Activated CD4-positive, alpha-beta memory T cell treated with anti-CD3 and anti-CD28 coated beads, Interleukin-2, amount 10 ng/mL, durations not matched to agents 7 days and 5 days (primary cell): ENCODE data around the gene FOXJ3. TPM values are rescaled to one million over a fixed set of nuclear protein-coding genes. Genes with fewer than 3 reads are reported as not detected.

Experiments
- CTCF ChIA-PET: fragments of 350-600 bp; sonication (Branson Sonifier 250); formaldehyde crosslinking; loops from one replicate; lab custom pipeline; 2021; ENCODE audit warnings: antibody characterized with exemption, inconsistent platforms; lab: Charles Lee
- POLR2A ChIA-PET: fragments of 350-600 bp; sonication (Branson Sonifier 250); formaldehyde crosslinking; loops from one replicate; lab custom pipeline; 2021; ENCODE audit warnings: antibody characterized with exemption; lab: Charles Lee
- DNase-seq: peaks from one replicate; pipeline ENCODE4 v3.0.0-alpha.2; 2020
- H3K27ac Mint-ChIP-seq: one replicate; pipeline ENCODE4 v1.8.0; 2021; ENCODE audit warnings: mild to moderate bottlenecking, mixed read lengths
- H3K27me3 Mint-ChIP-seq: one replicate; pipeline ENCODE4 v1.8.0; 2021; ENCODE audit warnings: mixed read lengths
- H3K36me3 Mint-ChIP-seq: one replicate; pipeline ENCODE4 v1.8.0; 2021; ENCODE audit warnings: low read depth, mixed read lengths
- H3K4me1 Mint-ChIP-seq: one replicate; pipeline ENCODE4 v1.8.0; 2021; ENCODE audit warnings: mixed read lengths
- H3K4me3 Mint-ChIP-seq: one replicate; pipeline ENCODE4 v1.8.0; 2021; ENCODE audit warnings: mild to moderate bottlenecking, mixed read lengths
- H3K9me3 Mint-ChIP-seq: one replicate; pipeline ENCODE4 v1.8.0; 2021; ENCODE audit warnings: mixed read lengths
- total RNA-seq, 2 experiments: library from RNA; stranded (reverse); gene quantifications; one replicate each; pipeline ENCODE4 v1.2.3, GENCODE V29; 2021

FOXJ3 gene
- total RNA-seq, 2 experiments from 2014 or later: 44.9 to 47.1 TPM

DNA sequence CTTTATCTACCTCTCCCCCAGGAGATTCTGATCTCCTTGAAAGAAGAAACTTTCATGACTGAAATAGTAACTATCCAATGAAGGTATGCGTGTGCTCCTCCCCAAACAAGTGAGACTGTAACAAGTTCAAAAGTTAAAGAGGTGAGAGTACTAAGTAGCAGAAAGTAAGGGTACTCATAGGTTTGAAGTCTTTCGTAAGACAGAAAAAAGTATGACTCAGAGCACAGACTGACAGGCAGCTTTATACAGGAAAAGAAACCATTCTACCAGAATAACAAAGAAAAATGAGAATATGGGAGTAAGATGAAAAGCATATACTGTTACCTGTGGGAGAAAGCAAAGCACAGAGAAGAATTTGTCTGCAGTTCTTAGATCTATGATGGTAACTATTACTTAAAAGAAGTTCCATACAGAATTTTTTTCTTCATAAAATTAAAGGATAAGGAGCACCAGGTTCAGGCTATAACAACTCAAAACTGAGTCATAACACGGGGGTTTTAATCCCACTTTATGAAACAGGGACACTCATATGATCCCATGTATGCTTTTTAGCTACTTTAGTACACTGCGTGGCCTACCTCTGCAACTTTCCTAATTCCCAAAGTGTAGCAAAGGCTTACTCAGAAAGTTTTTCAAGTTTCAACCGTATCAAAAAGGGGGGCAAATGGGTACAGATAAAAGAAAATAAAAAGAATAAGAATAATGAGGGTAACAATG is 52.0 kb downstream of the FOXJ3 start:
- no peak for DNase-seq
- ChIA-PET POLR2A (no interaction called here), CTCF (no interaction called here)
- no peaks in the 10 kb centered on the region for H3K9me3 Mint-ChIP-seq
- no peak overlapping the region for H3K4me3 Mint-ChIP-seq
- H3K27me3 Mint-ChIP-seq: no peaks in the 10 kb centered on the region
- peaks cover 1% of the 10 kb centered on the region for H3K36me3 Mint-ChIP-seq
- H3K27ac Mint-ChIP-seq: no peak overlapping the region
- H3K4me1 Mint-ChIP-seq: peaks cover 23% of the 10 kb centered on the region

DNA sequence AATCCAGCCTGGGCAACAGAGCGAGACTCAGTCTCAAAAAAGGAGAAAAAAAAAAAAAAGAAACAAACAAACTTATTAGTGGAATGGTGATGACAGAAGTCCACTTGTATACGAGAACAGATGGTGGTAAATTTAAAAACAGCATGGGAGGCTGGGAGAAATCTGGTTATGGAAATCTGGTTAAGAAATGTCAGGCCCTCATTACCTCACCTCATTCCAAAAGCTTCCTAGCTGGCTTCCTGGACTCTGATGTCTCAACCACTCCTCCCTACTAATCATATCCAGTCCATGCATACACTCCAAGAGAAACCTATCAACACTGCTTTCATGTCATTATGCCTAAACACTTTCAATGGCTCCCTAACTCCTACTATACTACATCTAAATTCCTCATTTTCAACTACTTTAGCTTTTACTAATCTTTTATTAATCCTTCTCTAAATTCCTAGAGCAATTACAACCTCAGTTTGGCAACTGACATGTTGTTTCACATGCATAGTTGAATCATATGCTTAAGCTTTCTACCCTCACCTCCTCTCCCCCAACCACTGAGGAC is 52.9 kb downstream of the FOXJ3 start:
- no peaks in the 10 kb centered on the region for H3K9me3 Mint-ChIP-seq
- DNase-seq: no peak
- peaks cover 2% of the 10 kb centered on the region for H3K36me3 Mint-ChIP-seq
- H3K27ac Mint-ChIP-seq: no peak overlapping the region
- ChIA-PET POLR2A (no interaction called here), CTCF (no interaction called here)
- peaks cover 23% of the 10 kb centered on the region for H3K4me1 Mint-ChIP-seq
- H3K4me3 Mint-ChIP-seq: no peak overlapping the region
- H3K27me3 Mint-ChIP-seq: no peaks in the 10 kb centered on the region

DNA sequence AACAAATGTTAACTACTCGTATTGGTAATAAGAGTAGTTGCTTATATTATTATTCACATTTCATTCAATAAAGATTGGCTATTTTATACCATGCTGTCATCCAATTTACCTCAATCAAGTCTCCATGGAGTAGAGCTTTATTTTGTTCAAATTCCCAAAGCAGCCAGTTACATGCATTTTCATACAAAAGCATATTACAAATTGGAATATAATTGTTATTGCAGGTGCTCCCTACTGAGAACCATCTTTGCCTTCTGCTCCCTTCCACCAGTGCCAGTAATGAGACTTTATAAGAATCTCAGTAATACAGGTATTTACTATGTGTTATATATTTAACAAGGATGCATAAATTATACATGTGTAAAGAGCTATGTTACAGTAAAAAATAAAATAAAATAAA is 54.2 kb downstream of the FOXJ3 start:
- Mint-ChIP-seq H3K4me3 (no peak overlapping the region), H3K27ac (no peak overlapping the region), H3K9me3 (no peaks in the 10 kb centered on the region), H3K36me3 (peaks cover 7% of the 10 kb centered on the region), H3K4me1 (peaks cover 23% of the 10 kb centered on the region), H3K27me3 (no peaks in the 10 kb centered on the region)
- DNase-seq: no peak
- CTCF ChIA-PET: no interaction called here
- POLR2A ChIA-PET: no interaction called here

DNA sequence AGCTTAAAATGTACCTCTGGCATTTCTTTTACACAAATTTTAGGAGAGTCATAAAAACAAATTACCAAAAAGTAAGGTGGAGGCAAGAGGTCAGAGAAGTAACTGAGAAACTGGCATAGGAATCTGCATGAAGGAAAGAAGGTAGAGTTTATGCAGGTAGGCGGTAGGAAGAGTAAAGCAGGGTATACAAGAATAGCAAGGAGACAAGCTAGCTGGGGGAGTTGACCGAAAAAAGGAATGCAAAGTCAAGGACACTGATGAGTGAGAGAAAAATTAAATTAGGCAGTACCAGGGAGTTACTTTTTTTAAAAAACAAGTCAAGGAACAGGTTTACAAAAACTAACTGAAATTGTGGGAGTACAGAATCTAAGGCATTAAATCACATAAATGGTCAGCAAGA is 56.0 kb downstream of the FOXJ3 start:
- DNase-seq: no peak
- H3K9me3 Mint-ChIP-seq: no peaks in the 10 kb centered on the region
- no peaks in the 10 kb centered on the region for H3K27me3 Mint-ChIP-seq
- peaks cover 23% of the 10 kb centered on the region for H3K4me1 Mint-ChIP-seq
- no peak overlapping the region for H3K27ac Mint-ChIP-seq
- no peak overlapping the region for H3K4me3 Mint-ChIP-seq
- ChIA-PET CTCF (no interaction called here), POLR2A (no interaction called here)
- H3K36me3 Mint-ChIP-seq: peaks cover 14% of the 10 kb centered on the region

DNA sequence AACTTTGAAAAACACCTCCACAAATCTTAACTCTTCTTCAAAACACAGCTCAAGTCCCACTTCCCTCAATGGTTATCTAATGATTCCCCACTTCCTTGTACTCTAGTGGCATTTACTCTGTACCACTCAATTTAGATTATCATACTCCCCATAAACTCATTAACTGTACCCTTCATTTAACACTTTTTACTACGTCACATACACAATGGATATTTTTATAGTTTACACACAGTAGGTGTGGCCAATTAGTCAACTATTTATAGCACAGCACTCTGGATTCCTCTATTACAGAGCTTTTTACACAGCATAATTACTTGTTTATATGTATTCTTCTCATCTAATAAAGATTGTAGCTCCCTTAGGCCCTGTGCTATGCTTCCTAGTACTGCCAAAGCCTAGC is 62.1 kb downstream of the FOXJ3 start:
- Mint-ChIP-seq H3K4me3 (no peak overlapping the region), H3K36me3 (peaks cover 20% of the 10 kb centered on the region), H3K4me1 (peaks cover 5% of the 10 kb centered on the region), H3K9me3 (no peaks in the 10 kb centered on the region), H3K27ac (no peak overlapping the region), H3K27me3 (no peaks in the 10 kb centered on the region)
- ChIA-PET CTCF (no interaction called here), POLR2A (no interaction called here)
- no peak for DNase-seq

DNA sequence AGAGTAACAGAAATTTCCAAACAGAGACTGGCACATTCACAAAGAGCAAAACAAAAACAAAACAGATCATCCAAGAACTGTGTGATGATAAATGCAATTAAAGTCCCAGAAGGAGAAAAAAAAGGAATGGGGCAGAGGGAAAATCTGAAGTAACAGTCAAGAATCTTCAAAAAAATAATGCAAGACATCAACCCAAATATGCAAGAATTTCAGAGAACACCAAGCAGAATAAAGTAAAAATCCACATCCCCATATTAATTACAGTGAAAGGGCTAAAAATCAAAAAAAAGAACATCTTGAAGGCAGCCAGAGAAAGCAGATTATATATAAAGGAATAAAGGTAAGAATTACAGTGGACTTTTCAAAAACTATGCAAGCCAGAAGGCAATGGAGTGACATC is 67.1 kb downstream of the FOXJ3 start:
- ChIA-PET CTCF (no interaction called here), POLR2A (no interaction called here)
- H3K4me3 Mint-ChIP-seq: no peak overlapping the region
- no peak for DNase-seq
- H3K27me3 Mint-ChIP-seq: no peaks in the 10 kb centered on the region
- H3K4me1 Mint-ChIP-seq: peaks cover 5% of the 10 kb centered on the region
- H3K36me3 Mint-ChIP-seq: peaks cover 29% of the 10 kb centered on the region
- H3K27ac Mint-ChIP-seq: no peak overlapping the region
- H3K9me3 Mint-ChIP-seq: no peaks in the 10 kb centered on the region

GRCh38 chr1:42266253-42267135 is 68.5 kb downstream of the FOXJ3 start:
- peaks cover 5% of the 10 kb centered on the region for H3K4me1 Mint-ChIP-seq
- H3K4me3 Mint-ChIP-seq: no peak overlapping the region
- H3K36me3 Mint-ChIP-seq: peaks cover 34% of the 10 kb centered on the region
- H3K9me3 Mint-ChIP-seq: no peaks in the 10 kb centered on the region
- no peaks in the 10 kb centered on the region for H3K27me3 Mint-ChIP-seq
- DNase-seq: no peak
- ChIA-PET CTCF (interaction anchor here (1.2 kb wide), 1 partner anchor 36 kb away, joined by 3 read pairs; no protein-coding TSS in a partner anchor), POLR2A (no interaction called here)
- no peak overlapping the region for H3K27ac Mint-ChIP-seq

DNA sequence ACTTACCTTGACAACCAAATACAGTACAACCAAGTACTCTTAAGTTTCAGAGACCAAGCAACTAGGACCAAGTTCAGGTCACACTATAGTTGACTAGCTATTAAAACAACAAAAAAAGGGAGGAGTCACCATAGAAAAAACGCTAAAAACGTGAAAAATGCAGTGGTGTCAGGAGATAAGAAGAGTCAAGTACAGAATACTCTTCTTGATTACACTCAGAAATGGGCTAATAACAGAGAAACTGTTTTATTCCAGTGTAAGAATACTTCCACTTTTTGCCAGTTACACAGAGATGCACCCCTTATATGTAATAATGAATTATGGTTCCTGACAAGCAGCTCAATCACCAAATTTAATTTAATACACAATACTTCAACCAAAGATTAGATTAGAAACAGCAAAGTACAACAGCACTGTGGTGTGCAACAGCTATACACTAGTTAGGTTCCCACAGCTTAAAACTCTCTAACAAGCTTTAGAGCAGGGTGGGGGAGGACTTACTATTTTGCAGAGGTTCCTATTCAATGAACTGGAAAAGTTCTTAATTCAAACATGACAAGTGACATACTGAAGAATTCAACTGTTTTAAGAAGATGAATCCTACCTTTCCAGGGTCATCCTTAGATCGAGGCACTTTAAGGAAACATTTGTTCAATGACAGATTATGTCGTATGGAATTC is 70.4 kb downstream of the FOXJ3 start:
- Mint-ChIP-seq H3K36me3 (peaks cover 40% of the 10 kb centered on the region), H3K27ac (no peak overlapping the region), H3K27me3 (no peaks in the 10 kb centered on the region), H3K9me3 (no peaks in the 10 kb centered on the region), H3K4me1 (peaks cover 7% of the 10 kb centered on the region), H3K4me3 (no peak overlapping the region)
- POLR2A ChIA-PET: interaction anchor here (0.8 kb wide), 1 partner anchor 70 kb away, joined by 3 read pairs; no protein-coding TSS in a partner anchor
- no peak for DNase-seq
- CTCF ChIA-PET: no interaction called here

- no peak for DNase-seq
- Mint-ChIP-seq H3K27me3 (no peaks in the 10 kb centered on the region), H3K36me3 (peaks cover 43% of the 10 kb centered on the region), H3K9me3 (no peaks in the 10 kb centered on the region), H3K4me1 (peaks cover 6% of the 10 kb centered on the region), H3K27ac (no peak overlapping the region), H3K4me3 (no peak overlapping the region)
- ChIA-PET CTCF (no interaction called here), POLR2A (no interaction called here)
Measured at GRCh38 chr1:42263019-42263418, 72.0 kb downstream of the FOXJ3 start.

GRCh38 chr1:42260376-42261070 is 74.5 kb downstream of the FOXJ3 start:
- Mint-ChIP-seq H3K36me3 (peaks cover 48% of the 10 kb centered on the region), H3K27ac (no peak overlapping the region), H3K27me3 (no peaks in the 10 kb centered on the region), H3K4me1 (peaks cover 6% of the 10 kb centered on the region), H3K4me3 (no peak overlapping the region), H3K9me3 (no peaks in the 10 kb centered on the region)
- DNase-seq: no peak
- CTCF ChIA-PET: no interaction called here
- POLR2A ChIA-PET: interaction anchor here (1.1 kb wide), 1 partner anchor 45 kb away, joined by 4 read pairs; no protein-coding TSS in a partner anchor

DNA sequence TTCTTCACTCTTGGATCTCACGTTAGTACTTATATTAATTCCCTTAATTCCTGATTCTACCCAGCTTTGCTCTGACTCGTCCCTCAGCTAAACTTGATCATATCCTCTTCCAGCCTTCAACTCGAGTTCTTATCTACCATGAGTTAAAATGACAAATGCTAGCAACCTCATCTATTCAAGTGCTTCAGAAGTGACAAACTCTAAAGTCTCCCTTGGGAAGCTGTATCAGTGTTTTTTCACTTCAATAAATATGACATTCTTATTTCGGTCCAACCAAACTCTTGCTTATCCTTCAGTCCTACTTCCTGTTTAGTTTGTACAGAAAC is 75.3 kb downstream of the FOXJ3 start:
- H3K4me3 Mint-ChIP-seq: no peak overlapping the region
- no peaks in the 10 kb centered on the region for H3K9me3 Mint-ChIP-seq
- H3K27me3 Mint-ChIP-seq: no peaks in the 10 kb centered on the region
- no peak for DNase-seq
- H3K36me3 Mint-ChIP-seq: peaks cover 50% of the 10 kb centered on the region
- CTCF ChIA-PET: no interaction called here
- H3K27ac Mint-ChIP-seq: no peak overlapping the region
- POLR2A ChIA-PET: interaction anchor here (1.1 kb wide), 1 partner anchor 45 kb away, joined by 4 read pairs; no protein-coding TSS in a partner anchor
- H3K4me1 Mint-ChIP-seq: peaks cover 6% of the 10 kb centered on the region

DNA sequence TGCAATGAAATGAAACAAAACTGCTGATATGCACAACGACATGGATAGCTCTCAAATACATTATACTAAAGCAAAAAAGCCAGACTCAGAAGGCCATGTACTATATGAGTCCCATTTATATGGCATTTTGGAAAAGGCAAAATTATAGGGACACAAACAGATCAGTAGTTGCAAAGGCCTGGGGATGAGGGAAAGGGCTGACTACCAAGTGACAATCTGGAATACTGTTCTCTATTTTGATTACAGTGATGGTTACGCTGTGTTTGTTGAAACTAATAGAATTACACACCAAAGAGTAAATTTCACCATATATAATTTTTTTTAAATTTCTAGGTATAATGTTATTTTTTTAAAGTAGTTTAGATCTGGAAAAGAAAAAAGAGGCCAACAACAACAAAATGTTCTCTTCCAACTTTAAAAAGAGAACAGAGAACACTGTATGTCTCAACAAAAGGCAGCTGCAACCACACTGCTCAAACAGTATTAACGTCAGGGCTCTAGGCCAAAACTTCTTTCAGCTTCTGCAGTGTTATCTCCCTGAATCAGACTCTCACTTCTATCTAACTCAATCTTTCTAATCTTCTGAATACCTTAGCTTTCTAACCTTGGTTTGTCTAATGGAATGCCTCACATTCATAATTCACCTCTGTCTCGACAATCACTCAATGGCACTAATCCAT is 75.8 kb downstream of the FOXJ3 start:
- Mint-ChIP-seq H3K36me3 (peaks cover 45% of the 10 kb centered on the region), H3K4me1 (peaks cover 6% of the 10 kb centered on the region), H3K4me3 (no peak overlapping the region), H3K27ac (no peak overlapping the region), H3K9me3 (no peaks in the 10 kb centered on the region), H3K27me3 (no peaks in the 10 kb centered on the region)
- DNase-seq: no peak
- ChIA-PET POLR2A (interaction anchor here (1.1 kb wide), 1 partner anchor 44 kb away, joined by 4 read pairs; no protein-coding TSS in a partner anchor), CTCF (interaction anchor here (0.8 kb wide), 1 partner anchor 85 kb away, joined by 3 read pairs; no protein-coding TSS in a partner anchor)
